NK-92 (cell line): Measurements from ENCODE around the gene MYO15A.

Experiments
- DNase-seq: peaks from one replicate; lab custom pipeline; 2025; ENCODE audit not compliant: unreplicated experiment; lab: John Stamatoyannopoulos, UW

MYO15A gene

DNA sequence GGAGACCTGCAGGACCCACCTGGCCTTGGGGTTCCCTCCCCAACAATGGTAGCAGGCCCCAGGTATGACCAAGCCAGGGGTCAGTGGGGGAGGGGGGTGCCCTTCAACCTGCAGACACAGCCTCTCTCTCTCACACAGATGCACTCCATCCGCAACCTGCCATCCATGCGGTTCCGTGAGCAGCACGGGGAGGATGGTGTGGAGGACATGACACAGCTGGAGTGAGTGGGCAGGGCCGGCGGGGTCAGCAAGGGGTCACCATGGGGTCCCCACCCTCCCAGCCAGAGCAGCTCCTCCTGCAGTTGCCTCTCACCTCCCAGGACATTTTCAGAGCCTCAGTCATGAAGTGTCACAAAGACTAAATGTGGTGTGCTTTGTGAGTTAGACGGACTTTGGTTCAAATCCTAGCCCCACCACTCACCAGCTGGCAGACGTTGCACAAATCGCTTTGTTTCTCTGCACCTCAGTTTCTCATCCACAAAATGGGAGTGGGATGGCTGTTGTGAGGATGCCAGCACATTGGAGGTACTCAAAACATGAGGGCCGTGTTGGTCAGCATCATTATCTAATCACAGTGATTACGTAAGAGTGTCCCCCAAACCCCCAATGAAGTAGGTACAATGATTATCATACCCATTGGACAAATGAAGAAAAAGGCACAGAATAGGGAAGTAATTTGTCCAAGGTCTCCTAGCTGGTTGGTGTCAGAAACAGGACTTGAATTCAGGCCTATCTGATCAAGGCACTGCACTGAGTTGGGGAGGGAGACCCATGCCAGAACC, 16.0 kb downstream of the MYO15A start:
- DNase-seq, result no peak

DNA sequence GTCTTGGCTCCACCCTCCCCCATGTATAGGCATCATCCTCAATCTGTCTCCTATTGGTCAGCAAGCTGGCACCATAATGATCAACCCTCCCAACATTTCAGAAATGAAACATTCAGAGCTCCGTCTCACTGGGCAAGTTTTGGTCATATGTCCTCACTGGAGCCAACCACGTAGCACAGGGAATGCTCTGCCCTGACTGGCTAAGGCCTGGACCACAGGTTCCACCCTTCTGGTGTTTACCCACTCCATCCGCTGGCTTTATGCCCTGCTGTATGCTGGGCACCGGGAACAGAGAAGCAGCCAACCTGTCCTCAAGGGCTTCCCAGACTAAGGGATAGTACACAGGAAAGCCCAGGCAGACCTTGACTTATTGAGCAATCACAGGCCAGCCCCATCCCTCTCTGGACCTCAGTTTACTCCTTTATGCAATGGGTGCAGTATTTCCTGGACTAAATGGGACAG, 20.5 kb downstream of the MYO15A start:
- DNase-seq, result no peak

DNA sequence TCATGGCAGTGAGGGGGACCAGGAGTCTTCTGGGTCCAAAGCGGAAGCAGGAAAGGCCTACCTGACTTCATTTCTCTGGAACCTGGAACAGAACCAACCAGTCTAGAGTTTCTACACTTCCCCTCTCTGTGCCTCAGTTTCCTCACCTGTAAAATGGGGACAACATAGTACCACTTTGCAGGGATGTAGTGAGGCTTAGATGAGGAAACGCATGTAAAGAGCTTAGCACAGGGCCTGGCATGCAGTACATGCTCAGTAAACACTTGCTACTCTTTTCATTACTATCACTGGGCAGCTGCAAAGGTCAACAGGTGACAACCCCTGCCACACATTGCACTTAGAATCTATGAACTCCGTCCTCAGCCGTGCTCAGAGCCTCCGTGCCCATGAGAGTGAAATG, 24.2 kb downstream of the MYO15A start:
- DNase-seq, result no peak

DNA sequence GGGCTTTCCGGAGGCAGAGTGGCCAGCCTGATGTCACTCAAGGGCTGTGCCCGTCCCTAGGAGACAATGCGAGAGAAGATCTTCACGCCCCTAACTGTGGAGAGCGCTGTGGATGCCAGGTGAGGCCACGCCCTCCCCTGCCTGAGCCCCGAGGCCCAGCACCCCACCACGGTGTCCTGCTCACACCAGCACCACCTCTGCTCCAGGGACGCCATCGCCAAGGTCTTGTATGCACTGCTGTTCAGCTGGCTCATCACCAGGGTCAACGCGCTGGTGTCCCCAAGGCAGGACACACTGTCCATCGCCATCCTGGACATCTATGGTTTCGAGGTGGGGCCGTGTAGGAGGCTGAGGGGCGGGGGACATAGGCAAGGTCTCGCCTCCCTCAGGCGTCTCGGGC, 27.8 kb downstream of the MYO15A start:
- DNase-seq, result no peak

DNA sequence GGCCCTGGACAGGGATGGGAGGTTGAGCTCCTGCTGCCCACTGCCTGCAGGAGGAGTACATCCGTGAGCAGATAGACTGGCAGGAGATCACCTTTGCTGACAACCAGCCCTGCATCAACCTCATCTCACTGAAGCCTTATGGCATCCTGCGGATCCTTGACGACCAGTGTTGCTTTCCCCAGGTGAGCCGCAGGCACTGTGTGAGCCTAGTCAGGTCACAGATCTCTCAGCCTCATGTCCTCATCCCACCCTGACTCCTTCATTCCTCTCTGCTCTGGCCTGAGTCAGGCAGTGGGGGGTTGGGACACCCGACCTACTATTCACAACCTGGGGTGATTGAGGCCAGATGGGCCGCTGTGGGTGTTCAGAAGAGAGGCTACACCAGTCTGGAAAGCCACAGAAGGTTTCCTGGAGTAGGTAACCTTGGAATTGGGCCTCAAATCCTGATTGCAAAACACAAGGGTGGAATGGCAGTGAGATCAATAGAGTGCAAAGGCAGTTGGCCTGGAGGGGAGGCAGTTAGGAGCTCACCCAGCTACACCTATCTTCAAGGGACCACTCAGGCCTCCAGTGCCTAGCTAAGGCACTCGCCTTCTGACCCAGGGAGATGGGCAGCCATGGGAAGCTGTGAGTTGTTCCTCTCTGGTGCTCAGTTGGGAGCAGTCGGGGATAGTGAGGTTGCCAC, 29.7 kb downstream of the MYO15A start:
- DNase-seq, result no peak

DNA sequence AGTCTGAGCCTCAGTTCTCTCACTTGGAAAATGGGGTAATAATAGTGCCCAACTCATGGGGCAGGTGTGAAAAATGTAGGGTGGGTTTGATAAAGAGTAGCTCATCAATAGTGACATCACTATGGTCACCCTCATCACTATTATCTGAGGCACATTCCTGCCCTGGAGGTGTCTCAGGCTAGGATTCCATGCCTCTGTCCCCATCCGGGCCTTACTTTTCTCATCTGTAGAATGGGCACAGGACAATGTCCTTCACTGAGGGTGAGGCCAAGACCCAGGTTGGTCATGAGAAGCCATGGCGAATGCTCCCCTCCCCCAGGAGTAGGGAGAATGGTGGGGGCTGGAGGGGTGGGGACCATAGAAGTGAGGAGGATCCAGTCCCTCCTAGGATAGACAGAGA, 30.5 kb downstream of the MYO15A start:
- no peak for DNase-seq

DNA sequence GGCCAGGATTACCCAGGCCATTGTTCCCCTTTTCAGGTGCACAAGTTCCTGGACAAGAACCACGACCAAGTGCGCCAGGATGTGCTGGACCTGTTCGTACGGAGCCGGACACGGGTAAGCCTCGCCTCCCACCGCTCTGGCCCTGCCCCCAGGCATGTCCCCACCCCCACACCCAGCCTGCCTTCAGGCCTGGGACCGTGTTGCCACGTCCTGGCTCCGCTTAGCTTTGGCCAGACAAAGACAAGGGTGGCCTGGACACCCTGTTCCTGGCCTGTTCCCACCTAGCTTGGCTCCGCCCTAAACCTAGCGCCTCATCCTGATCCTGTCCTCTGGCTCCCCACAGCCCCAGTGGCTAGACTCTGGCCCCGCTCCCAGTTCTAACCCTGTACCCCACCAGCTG, 30.9 kb downstream of the MYO15A start:
- DNase-seq, result no peak

DNA sequence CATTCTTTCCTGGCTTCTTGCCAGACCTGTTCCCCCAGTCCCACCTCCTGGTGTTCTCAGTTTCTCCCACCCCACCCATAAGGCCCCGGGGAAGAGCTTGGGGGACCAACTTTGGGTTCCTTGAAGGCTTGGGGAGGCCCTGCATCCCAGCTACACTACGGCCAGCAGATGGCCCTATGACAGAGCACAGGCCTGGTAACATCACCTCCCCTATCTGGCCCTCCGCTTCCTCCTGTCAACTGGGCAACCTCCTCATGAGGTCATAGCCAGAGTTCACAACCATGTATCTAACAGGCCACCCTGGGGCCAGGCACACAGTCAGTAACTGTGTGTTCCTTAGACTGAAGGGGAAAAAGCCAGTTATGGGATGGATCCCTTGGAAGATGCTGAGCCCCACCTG, 31.4 kb downstream of the MYO15A start:
- no peak for DNase-seq

DNA sequence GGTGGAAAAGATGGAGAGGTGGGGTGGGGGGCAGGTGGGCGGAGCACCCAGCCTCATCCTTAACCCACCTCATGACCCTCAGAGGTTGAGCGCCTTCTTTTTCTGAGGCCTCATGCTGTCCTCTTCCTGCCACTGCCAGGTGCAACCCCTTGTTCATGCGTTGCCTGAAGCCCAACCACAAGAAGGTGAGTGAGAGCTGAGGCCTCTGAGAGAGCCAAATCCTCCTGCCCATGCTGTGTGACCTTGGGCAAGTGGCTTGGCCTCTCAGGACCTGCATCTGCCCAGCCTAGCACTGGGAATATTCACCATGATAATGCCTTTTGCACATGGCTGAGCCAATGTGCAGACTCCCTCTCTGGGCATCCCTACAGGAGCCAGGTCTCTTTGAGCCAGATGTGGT, 32.1 kb downstream of the MYO15A start:
- no peak for DNase-seq

DNA sequence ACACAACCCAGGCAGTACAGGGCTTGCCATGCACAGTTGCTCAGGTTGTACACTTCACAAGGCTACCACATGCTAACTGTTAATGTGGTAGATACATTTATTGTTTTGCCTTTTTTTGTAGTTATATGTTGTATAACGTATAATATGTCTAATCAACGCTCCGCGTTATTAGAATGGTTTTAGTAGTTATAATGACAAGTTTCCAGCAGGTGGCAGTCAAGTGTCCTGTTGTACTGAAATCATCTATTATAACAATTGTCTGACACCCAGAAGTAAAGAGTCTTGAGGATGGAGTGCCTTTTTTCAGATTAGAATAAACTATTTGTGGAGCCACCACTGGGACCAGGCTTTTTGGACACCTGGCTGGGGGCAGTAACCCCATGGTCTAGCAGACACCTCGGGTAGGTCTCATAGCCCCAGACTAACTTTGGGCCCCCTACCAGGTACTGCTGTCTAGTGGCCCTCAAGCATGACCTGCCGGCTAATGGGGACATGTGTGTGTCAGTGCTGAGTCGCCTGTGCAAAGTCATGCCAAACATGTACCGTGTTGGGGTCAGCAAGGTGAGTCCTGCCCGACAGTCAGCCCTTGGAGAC, 32.8 kb downstream of the MYO15A start:
- DNase-seq, result no peak

DNA sequence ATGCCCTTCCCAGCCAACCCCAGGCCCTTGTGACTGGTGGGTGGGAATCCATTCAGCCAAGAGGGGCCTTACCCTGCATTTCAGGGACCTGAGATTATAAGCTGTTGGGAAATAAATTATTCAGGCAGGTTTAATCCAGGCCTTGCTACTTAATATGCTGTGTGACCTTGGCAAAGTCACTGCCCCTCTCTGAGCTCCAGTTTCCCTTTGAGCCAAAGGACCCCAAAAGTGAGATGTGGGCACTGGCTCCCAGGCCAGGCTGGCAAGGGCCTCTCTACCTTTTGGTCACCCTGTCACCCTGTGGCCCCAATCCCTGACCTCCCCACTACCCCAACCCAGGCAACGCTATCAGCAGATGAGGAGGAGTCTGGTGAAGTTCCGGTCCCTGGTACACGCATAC, 33.9 kb downstream of the MYO15A start:
- no peak for DNase-seq

DNA sequence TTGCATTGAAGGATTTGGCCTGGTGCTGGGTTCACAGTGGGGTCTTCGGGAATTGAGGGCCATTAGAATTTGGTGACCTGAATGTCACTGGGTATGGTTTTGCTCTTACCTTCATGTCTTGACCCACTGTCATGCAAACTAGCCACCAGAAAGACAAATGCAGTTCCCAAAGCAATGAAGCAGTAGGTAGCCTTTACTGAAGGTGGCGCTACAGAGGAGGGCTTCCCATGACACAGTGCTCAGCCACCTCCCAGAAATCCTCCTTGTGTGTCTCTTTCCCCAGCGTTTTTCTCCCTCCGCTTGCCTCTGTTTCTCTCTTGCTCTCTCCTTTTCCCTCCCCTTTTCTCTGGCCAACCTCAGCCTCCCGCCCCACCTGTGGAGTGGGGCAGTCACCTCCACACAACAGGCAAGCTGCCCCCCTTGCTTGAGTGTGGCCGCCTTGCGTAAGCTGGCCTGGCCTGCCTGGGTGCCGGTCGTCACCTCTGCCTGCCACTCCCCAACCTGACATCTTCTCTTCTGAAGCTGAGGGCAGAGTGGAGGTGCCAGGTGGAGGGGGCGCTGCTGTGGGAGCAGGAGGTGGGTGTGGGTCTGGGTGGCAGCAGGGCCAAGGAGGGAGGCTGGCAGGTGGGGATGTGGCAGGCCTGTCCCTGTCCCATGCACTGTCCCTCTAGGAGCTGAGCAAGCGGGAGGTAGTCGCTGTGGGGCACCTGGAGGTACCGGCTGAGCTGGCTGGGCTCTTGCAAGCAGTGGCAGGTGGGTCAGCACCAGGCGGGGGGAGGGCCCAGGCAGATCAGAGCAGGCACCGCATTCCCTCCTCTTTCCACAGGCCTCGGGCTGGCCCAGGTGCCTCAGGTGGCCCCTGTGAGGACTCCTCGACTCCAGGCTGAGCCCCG, 34.7 kb downstream of the MYO15A start:
- no peak for DNase-seq

DNA sequence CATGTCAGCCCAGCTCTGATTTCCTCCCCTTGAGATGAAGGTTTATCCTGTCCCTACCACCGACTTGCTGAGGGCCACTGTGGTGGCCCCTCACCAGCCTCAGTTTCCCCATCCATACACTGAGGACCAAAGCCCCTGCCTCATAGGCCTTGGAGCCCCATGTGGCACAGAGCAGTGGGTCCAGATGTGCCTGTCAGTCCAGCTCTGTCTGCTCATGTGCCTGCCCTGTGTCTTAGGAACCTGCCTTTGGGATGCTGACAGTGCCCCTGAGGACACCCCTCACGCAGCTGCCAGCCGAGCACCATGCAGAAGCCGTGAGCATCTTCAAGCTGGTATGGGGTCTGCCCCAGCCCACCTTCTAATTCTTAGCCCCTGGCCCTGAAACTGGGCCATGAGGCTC, 35.7 kb downstream of the MYO15A start:
- no peak for DNase-seq

DNA sequence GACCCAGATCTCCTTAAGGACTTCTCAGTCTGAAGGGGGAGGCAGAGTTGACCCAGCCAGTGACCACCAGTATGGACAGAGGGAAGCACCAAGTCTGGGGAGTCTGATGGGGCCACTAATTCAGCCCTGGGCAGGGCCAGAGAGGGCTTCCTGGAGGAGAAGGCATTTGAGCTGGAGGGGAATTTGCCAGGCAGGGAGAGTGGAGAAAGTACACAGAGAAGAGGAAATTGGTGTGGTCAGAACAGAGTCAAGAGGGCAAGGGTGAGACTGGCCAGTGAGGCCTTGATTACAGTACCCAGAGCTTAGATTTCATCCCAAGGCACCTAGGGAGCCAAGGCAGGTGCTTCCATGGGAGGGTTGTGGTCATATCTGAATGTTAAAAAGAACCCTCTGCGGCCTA, 36.3 kb downstream of the MYO15A start:
- no peak for DNase-seq

DNA sequence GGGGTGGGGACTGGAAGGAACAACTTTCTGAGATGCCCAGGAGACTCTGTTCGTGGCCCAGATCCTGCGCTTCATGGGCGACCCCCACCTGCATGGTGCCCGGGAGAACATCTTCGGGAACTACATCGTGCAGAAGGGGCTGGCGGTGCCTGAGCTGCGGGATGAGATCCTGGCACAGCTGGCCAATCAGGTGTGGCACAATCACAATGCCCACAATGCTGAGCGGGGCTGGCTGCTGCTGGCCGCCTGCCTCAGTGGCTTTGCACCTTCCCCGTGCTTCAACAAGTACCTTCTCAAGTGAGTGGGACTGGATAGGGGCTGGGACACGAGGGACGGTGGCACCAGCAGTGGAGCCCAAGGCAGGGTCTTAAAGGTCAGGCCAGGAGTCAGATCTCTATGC, 37.3 kb downstream of the MYO15A start:
- no peak for DNase-seq

DNA sequence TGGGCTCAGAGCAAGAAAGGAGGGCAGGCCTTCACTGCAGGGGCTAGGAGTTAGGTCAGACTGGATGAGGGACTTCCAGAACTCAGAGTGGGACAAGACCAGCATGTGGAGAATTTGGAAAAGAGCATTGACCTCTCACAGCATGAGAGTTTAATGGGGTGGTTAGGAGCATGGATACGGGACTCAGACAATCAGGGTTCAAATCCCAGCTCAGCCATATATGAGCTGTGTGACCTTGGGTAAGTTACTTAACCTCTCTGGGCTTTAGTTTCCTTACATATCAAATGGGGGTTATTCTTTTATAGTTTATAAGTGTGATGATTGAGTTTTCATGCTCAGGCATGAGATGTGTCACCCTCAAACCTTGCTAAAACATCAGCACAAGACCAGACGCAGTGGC, 37.7 kb downstream of the MYO15A start:
- no peak for DNase-seq

DNA sequence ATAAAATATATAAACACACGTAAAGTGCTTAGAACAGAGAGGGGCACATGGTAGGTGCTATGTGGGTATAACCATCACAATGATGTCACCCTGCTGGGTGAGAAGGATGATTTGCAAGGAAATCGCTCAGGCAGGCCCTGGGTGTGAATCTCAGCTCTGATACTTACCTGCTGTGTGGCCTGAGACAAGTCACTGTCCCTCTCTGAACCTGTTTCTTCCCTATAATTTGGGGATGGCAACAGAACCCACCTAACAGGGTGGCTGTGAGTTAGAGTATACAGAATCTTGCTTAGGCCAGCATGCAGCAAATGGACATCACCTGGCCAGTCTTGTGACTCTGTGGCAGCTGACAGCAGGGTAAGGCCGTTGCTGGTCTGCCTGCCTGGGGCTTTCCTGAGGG, 38.4 kb downstream of the MYO15A start:
- no peak for DNase-seq

DNA sequence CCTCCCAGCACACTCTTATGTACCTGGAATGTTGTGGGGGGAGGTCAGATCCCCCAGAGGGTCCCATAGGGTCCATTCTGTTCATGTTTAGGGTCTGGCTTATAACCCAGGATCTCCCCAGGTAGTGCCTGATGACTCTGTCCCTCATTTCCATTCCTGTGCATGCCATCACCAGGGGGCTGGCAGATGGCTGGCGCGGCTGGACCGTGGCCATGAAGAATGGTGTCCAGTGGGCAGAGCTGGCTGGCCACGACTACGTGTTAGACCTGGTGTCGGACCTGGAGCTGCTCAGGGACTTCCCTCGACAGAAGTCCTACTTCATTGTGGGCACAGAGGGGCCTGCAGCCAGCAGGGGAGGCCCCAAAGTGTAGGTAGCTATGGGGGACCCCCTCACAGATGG, 40.0 kb downstream of the MYO15A start:
- no peak for DNase-seq

DNA sequence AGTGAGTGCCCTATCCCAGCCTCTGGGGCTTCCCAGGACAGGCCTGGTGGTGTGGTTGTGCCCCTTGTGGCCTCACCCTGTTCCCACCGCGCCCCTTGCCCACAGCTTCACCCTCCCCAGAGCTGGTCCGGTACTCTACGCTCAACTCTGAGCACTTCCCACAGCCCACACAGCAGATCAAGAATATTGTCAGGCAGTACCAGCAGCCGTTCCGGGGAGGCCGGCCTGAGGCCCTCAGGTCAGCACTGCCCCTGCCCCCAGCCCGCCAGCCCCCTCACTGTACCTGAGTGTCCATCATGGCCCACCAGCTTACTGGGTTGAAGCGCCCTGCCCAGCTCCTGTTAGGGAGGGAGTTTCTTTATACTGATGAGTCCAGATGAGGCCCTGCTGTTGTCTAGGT, 42.7 kb downstream of the MYO15A start:
- no peak for DNase-seq

DNA sequence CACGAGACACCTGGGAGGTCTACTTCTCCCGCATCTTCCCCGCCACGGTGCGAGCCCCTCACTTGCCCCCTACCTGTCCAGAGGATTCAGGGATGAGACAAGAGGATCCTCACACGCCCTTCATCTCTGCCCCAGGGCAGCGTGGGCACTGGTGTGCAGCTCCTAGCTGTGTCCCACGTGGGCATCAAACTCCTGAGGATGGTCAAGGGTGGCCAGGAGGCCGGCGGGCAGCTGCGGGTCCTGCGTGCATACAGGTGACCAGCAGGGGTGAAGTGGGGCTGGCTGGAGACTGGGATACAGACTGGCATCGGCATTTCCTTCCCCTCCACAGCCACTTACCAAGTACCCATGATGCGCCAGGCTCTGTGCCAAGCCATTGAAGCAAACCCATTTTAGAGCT, 46.6 kb downstream of the MYO15A start:
- DNase-seq, result no peak
